ENCODE measurements around the gene KRT222.
A peak's percentile ranks its signal among the peaks of the same experiment; 100 is the strongest.

KRT222 gene

GRCh38 chr17:40651939-40652338, 13.0 kb downstream of the KRT222 start:
- no peak for DNase-seq

GRCh38 chr17:40648384-40648968, 16.5 kb downstream of the KRT222 start:
- no peak for DNase-seq

GRCh38 chr17:40647624-40648383, 17.2 kb downstream of the KRT222 start, which contains the start of gene SMARCE1:
Gene SMARCE1 (minus strand): TSS chr17:40647818. CDS start chr17:40645802, 2,016 bp downstream.
- DNase-seq: peak; percentile 82

- peak; percentile 45 for DNase-seq
Observed at GRCh38 chr17:40646791-40647623, 18.0 kb downstream of the KRT222 start.

GRCh38 chr17:40645943-40646342, 19.0 kb downstream of the KRT222 start:
- no peak for DNase-seq

- no peak for DNase-seq
Observed at GRCh38 chr17:40645291-40645690, 19.7 kb downstream of the KRT222 start.

GRCh38 chr17:40637931-40638330, 27.0 kb downstream of the KRT222 start:
- no peak for DNase-seq

GRCh38 chr17:40633871-40634270, 31.1 kb downstream of the KRT222 start:
- DNase-seq: no peak

GRCh38 chr17:40632216-40632615, 32.8 kb downstream of the KRT222 start:
- DNase-seq: no peak

- DNase-seq: no peak
Observed at GRCh38 chr17:40629842-40630241, 35.1 kb downstream of the KRT222 start.

GRCh38 chr17:40625311-40625710, 39.7 kb downstream of the KRT222 start:
- no peak for DNase-seq

GRCh38 chr17:40623419-40624210, 41.4 kb downstream of the KRT222 start:
- DNase-seq: no peak

- DNase-seq: no peak
Observed at GRCh38 chr17:40622509-40622928, 42.5 kb downstream of the KRT222 start.

- DNase-seq: no peak
Observed at GRCh38 chr17:40621578-40621977, 43.4 kb downstream of the KRT222 start.

- DNase-seq: no peak
Observed at GRCh38 chr17:40621019-40621418, 44.0 kb downstream of the KRT222 start.

- DNase-seq: no peak
Observed at GRCh38 chr17:40618754-40619625, 46.0 kb downstream of the KRT222 start.

- DNase-seq: no peak
Observed at GRCh38 chr17:40617678-40618240, 47.2 kb downstream of the KRT222 start.

GRCh38 chr17:40616592-40616991, 48.4 kb downstream of the KRT222 start:
- no peak for DNase-seq

GRCh38 chr17:40615841-40616476, 49.0 kb downstream of the KRT222 start:
- DNase-seq: no peak

- DNase-seq: peak; percentile 12
Observed at GRCh38 chr17:40615068-40615840, 49.7 kb downstream of the KRT222 start.
